BE2C (cell line): ENCODE results near the gene CCDC184.

ENCODE experiments used
- DNase-seq: peaks from one replicate; pipeline ENCODE4 v3.0.0-alpha.2; 2020
- H3K27me3 ChIP-seq: fragments of 250-450 bp; sonication (Bioruptor Pico); 2 replicates; pipeline ENCODE4 v1.5.1; 2020; ENCODE audit warnings: mild to moderate bottlenecking
- H3K36me3 ChIP-seq: fragments of 250-450 bp; sonication (Bioruptor Pico); 2 replicates; pipeline ENCODE4 v1.5.1; 2020; ENCODE audit warnings: mild to moderate bottlenecking
- H3K4me1 ChIP-seq: fragments of 250-450 bp; sonication (Bioruptor Pico); 2 replicates; pipeline ENCODE4 v1.5.1; 2020
- H3K4me3 ChIP-seq: 2 replicates; pipeline ENCODE4 v1.5.1; 2011; ENCODE audit warnings: low read depth, low read length
- H3K9me3 ChIP-seq: fragments of 250-450 bp; sonication (Bioruptor Pico); 2 replicates; pipeline ENCODE4 v1.5.1; 2020
- TF ChIP-seq, protein P1 (sequence below): IDR thresholded peaks from 2 replicates; pipeline ENCODE4 v1.5.1; 2012; ENCODE audit warnings: mild to moderate bottlenecking, low read depth, low read length

The CCDC184 gene

GRCh38 chr12:48160807-48161206, 22.6 kb upstream of the CCDC184 start:
- Histone ChIP-seq H3K4me3 (no peak overlapping the region), H3K36me3 (no peaks in the 10 kb centered on the region), H3K4me1 (no peaks in the 10 kb centered on the region), H3K27me3 (no peaks in the 10 kb centered on the region), H3K9me3 (no peaks in the 10 kb centered on the region)
- TF ChIP-seq, protein P1, sequence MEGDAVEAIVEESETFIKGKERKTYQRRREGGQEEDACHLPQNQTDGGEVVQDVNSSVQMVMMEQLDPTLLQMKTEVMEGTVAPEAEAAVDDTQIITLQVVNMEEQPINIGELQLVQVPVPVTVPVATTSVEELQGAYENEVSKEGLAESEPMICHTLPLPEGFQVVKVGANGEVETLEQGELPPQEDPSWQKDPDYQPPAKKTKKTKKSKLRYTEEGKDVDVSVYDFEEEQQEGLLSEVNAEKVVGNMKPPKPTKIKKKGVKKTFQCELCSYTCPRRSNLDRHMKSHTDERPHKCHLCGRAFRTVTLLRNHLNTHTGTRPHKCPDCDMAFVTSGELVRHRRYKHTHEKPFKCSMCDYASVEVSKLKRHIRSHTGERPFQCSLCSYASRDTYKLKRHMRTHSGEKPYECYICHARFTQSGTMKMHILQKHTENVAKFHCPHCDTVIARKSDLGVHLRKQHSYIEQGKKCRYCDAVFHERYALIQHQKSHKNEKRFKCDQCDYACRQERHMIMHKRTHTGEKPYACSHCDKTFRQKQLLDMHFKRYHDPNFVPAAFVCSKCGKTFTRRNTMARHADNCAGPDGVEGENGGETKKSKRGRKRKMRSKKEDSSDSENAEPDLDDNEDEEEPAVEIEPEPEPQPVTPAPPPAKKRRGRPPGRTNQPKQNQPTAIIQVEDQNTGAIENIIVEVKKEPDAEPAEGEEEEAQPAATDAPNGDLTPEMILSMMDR = no peak
- no peak for DNase-seq

DNA sequence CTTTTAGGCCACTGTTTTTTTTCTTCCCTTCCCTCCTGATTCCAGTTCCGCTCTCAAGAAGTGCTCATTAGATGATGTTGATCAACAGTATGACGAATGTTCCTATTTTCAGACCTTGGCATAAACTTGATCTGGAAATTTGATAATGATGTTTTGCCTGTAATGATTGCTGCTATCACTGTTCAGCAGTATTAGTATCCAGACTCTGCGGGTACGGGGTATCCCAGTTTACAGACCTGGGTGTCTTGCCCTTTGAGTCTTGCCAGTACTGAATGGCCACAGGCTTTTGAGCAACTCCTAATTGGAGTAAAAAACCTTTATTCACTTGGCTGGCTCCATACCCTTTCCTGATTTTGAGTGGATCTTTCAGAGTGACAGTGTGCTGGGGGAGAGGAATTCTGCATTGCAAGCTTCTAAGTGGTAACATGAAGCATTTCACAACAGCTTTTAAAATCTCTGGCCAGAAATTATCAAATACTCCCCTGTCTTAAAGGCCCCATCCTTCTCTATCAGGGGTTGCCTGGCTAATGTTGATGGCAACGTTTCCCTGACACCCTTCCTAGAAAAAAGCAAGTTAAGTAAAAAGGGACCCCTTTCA, 20.2 kb upstream of the CCDC184 start:
- DNase-seq = no peak
- Histone ChIP-seq H3K4me3 (no peak overlapping the region), H3K36me3 (no peaks in the 10 kb centered on the region), H3K4me1 (no peaks in the 10 kb centered on the region), H3K9me3 (no peaks in the 10 kb centered on the region), H3K27me3 (no peaks in the 10 kb centered on the region)
- TF ChIP-seq, protein P1 = no peak

DNA sequence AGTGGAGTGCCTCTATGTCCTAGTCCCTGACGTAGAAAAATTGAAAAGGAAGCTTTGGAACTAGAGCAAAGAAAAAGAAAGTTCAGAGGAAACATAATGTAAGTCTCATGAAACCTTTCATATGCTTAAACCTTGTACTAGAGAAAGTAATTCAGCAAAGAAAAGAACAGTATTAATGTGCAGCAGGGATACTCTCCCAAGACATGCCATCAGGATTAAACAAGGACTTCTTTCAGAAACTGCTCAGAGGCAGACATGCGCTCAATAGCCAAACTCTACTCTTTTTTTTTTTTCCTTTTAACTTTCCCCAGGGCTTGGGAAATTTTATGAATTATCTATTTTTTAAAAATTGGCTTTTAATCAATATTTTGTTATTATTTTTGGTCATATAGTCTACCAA, 19.0 kb upstream of the CCDC184 start:
- no peaks in the 10 kb centered on the region for H3K9me3 ChIP-seq
- no peaks in the 10 kb centered on the region for H3K27me3 ChIP-seq
- TF ChIP-seq, protein P1 = no peak
- H3K4me3 ChIP-seq = no peak overlapping the region
- H3K36me3 ChIP-seq = no peaks in the 10 kb centered on the region
- H3K4me1 ChIP-seq = no peaks in the 10 kb centered on the region
- DNase-seq = no peak

GRCh38 chr12:48165089-48165981, 18.1 kb upstream of the CCDC184 start:
- peak; percentile 52 for DNase-seq
- H3K4me1 ChIP-seq = no peaks in the 10 kb centered on the region

DNA sequence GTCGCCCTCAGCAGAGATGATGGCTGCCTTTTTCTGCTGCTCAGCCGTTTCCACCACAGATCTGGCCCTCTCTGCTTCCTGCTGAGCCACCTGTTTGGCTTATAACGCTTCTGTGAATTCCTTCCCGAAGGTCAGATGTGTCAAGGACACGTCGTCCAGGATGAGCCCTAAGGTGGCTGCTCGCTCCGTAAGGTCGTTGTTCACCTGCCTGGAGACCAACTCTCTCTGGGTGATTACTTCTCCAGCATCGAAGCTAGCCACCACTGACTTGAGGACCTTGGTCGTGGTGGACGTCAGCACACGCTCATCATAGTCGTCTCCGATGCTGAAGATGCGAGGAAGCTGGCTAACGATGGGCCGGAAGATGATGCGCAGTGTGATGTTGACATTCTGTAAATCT, 14.4 kb upstream of the CCDC184 start:
- TF ChIP-seq, protein P1 = no peak
- H3K4me1 ChIP-seq = no peaks in the 10 kb centered on the region
- H3K36me3 ChIP-seq = no peaks in the 10 kb centered on the region
- no peaks in the 10 kb centered on the region for H3K9me3 ChIP-seq
- H3K27me3 ChIP-seq = no peaks in the 10 kb centered on the region
- no peak overlapping the region for H3K4me3 ChIP-seq
- no peak for DNase-seq

More at GRCh38 chr12:48165089-48165981, 18.1 kb upstream of the CCDC184 start:
- Histone ChIP-seq H3K36me3 (no peaks in the 10 kb centered on the region), H3K9me3 (no peaks in the 10 kb centered on the region), H3K27me3 (no peaks in the 10 kb centered on the region), H3K4me3 (no peak overlapping the region)
- TF ChIP-seq, protein P1 = peak; percentile 97
